Fibroblast of gingiva (primary cell): Measurements from ENCODE around the gene ENTPD2.
A peak's percentile ranks its signal among the peaks of the same experiment; 100 is the strongest.

Experiments used
- DNase-seq: peaks from one replicate; pipeline ENCODE4 v3.0.0-alpha.2; 2011; ENCODE audit warnings: low read depth

Gene ENTPD2

DNA sequence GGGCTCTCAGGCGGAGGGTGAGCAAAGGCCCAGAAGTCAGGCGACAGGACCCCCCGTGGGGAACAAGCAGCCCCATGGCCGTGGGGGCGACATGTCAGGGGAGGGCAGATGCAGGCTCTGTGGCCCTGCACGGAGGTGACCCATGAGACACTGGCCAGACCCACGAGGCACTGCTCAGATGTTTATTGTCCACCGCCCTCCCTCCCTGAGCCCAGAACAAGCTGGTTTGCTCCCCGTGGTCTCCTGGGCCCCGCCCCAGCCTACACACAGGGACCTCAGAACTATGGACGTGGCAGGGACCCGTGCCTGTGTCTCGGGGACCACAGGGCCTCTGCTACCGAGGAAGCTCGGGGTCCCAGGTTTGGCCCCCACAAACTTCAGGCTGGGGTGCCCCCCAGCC lies 23.9 kb downstream of the ENTPD2 start:
- no peak for DNase-seq

DNA sequence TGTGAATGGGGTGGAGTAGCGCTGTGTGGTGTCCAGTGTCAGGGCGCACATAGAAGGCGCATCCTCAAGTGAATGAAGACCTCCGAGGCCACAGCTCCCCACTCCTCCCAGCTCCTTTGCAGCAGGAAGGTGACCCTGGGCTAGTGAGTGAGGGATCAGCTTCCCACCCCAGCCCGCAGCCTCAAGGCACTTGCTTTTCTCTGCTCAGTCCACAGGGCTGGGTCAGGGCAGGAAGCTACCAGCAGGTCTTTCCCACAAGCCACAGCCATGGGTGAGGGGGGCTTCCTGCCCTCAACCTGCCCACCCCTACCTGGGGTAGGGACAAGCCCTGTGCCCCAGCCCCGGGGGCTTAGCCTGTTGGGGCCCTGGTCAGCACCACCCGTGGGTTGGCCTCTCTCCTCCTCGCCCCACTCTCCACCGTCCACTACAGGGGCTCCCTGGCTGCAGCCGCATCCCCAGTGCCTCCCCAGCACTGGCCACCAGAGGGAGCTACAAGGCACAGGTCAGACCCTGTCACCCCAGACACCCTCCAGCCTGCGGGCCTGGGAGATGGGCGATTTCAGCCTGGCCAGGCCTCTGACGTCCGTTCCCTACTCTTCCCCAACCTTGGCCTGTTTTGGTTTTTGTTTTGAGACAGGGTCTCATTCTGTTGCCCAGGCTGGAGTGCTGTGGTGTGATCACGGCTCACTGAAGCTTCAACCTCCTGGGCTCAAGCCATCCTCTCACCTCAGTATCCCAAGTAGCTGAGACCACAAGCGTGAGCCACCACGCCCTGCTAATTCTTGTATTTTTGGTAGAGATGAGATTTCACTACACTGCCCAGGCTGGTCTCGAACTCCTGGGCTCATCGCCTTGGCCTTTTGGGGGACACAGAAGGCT lies 24.6 kb downstream of the ENTPD2 start:
- DNase-seq, result peak; percentile 30

DNA sequence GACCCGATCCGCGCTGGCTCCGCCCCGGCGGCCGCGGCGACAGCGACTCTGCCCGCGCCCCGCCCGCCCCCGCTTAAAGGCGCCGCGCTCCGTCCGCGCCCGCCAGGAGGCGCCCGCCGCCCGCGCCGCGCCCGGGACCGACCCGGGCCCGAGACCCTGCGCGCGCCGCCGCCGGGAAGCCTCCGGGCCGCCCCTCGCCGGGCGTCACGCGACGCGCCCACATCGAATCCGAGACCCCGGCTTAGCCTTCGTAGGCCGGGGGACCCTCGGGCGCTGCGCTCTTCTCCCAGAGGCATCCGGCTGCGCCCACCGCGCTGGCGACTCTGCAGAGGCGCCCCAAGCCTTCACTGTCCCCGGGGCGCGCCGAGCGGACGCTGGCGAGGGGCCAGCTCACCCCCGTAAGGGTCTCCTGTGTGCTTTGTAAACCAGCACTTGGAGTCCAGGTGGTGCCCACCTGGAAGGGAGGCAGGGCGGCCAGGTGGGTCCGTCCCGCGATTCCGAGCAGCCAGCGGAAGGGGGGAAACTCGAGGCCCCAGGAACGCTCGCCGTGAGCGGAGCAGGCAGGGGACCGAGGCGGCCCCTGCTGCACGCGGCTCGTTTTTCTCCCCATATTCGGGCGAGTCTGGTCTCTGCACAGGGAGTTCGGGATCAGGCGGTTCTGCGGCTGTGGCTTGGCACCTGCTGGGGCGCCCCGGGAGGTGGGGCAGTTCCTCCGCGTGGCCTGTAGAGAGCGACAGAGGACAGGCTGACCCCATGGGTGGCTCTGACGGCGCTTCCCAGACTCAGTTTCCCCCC lies 25.4 kb downstream of the ENTPD2 start:
- DNase-seq, result peak; percentile 21

DNA sequence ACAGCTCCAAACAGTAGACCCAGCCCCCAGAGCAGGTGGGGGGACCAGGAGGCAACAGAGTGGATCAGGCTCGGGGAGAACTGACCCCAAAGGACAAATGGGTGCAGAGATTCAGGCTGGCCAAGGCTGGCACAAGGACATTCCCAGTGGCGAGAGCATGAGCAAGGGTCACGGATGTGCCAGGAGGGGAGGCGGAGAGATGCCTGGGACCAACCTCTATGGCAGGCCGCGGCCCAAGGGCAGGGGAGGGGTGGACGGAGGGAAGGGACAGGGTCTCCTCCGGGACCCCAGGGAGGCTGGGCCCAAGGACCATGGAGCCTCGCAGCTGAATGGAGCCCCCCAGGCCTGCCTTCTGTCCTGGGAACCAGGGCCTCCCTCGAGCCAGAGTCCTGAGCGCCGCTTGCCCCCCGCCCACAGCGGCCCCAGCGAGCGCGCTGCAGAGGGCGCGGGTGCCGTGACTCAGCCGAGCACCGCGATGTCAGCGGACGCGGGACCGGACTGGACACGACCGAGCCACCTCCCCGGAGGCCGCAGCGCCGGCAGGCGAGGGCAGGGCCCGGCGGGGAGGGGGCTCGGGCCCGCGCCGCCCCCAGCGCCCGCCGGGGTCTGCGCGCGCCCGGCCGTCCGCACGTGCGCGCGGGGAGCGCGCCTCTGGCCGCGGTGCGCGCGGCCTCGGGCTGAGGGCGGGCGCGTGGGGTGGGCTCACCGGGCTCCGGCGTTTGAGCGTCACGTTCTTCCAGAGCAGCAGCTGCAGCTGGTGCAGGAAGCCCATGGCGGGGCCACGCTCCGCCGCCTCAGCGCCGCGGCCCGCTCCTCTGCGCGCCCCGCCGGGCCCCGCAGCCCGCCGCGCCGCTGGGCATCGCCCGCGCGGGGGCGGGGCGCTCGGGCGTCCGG lies 26.2 kb downstream of the ENTPD2 start, which contains the start of gene ABCA2:
TSS of gene ABCA2 (minus strand) at position 869 of the 894 bp plus-strand sequence. CDS start at position 772, 97 bp downstream.
- no peak for DNase-seq

DNA sequence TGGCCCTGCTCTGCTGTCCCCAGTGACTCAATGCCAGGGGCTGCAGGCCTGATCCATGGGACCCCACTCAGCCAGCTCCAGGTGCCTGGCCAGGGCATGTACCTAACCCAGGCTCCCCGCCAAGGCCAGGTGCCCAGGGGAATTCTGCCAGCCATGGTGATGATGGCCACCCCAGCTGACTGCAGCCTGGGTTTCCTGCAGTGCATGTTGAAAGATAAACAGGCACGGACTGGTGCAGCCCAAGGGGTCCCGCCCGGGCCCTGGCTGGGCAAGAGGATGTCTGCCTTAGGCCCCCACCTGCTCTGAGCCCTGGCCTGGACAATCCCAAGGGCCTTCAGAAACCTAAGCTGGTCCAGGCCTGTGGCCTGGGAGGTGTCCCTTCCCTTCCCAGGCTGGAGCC lies 27.0 kb downstream of the ENTPD2 start:
- DNase-seq, result no peak

DNA sequence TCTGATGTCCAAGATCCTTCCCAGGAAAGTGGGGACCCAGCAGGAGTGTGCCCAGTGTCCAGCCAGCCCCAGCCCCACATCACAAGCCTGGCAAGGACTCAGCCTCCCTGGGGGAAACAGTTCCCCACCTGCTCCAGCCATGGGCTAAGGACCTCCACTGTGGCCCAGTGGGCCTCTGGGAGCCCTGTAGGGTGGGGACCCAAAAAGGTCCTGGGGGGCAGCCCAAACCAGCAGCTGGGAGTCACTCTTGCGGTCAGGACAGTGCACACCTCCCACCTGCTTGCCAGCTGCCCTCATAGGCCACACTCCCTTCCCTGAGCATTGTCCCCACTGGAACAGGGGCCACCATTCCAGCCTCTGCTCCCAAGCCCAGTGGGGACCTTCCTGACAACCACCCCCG lies 27.5 kb downstream of the ENTPD2 start:
- DNase-seq, result no peak

DNA sequence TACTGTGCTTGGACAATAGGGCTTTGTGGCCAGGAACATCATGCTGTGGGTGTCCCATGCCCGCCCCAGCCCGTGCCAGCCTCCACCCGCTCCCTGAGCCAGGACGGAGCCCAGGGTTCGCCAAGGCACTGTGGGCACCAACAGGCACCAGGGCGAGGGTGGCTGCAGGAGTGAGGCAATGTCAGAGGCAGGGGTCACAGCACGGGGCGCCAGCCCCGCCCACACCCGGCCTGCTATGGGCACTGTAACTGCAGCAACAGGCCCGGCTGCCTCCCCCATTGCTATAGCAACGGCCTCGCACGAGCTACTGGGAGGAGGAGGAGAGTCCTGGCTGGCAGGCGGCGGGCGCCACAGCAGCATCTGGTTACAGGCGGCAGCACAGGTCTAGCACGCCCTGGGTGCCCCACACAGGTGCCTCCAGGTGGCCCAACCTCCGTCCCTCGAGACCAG lies 28.3 kb downstream of the ENTPD2 start:
- DNase-seq, result peak; percentile 29

DNA sequence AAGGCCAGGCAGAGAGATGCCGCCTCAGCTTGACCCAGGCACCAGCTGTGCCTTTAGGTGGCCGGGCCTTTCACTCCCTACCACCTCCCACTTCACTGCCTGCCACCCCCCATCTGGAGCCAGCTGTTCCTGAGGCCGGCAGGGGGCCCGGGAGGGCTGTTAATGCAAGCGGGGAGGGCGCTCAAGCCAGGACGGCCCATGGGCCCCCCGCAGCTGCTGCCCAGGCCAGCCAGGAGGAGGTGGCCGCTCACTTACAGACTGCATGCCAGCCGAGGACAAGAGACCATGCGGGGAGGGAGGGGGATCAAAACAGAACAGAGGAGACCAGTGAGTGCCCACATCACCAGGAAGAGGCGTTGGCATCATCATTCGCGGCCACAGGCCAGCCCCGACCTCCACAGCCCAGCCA lies 30.3 kb downstream of the ENTPD2 start:
- DNase-seq, result no peak

DNA sequence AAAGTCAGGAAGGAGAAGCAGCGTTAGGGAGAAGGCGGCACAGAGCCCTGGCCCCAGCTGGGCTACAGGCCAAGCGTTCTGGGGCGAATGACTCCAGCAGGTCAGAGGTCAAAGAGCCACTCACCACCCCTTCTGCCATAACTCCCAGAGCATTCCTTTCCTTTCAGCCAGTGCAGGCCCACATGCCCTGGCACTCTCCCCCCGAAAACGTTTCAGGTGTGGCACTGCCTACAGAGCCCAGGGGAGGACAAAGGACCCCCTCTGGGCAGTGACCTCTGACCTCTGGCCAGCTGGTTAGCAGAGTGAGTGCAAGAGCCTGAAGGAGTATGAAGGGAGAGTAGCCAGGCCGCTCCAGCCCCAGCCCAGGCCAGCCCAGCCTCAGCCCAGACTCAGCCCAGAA lies 30.7 kb downstream of the ENTPD2 start:
- DNase-seq, result no peak

DNA sequence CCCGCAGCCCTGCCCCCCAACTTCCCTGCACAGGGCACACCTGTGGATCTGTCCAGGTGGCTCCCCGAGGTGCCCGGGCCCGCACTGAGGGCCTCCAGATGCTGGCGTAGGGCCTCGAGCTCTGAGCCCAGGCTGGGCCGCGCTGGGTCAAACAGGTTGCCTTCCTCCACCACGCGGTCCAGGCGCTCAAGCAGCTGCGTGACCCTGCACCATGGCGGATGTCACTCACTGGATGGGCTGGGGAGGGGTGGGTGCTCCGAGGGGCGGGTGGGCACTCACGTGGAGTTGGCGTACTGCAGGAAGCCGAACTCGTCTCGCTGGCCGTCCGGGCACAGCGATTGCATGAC lies 31.2 kb downstream of the ENTPD2 start:
- DNase-seq, result no peak

DNA sequence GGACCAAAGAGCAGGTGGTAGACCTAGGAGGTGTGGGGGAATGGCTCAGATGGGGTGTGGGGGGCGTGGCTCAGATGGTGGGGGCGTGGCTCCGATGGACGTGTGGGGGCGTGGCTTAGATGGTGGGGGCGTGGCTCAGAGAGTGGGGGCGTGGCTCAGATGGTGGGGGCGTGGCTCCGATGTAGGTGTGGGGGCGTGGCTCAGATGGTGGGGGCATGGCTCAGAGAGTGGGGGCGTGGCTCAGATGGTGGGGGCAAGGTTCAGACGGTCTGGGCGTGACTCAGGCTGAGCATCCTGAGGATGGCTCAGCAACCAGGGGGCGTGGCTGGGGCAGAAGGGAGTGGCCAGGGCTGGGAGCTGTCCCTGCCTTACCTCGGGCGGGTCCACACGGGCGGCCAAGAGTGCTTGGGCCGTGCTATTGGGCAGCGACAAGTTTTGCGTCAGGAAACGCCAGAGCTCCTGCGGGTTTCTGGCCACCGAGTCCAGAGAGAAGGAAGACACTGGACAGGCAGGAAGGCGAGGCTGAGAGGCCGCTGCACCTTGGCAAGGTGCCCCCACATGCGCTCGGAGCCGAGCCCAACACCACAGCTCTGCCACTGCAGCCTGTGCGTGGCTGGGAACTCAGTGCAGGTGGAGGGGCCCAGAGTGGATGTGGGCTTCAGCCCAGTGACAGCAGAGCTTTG lies 31.7 kb downstream of the ENTPD2 start:
- DNase-seq, result no peak

DNA sequence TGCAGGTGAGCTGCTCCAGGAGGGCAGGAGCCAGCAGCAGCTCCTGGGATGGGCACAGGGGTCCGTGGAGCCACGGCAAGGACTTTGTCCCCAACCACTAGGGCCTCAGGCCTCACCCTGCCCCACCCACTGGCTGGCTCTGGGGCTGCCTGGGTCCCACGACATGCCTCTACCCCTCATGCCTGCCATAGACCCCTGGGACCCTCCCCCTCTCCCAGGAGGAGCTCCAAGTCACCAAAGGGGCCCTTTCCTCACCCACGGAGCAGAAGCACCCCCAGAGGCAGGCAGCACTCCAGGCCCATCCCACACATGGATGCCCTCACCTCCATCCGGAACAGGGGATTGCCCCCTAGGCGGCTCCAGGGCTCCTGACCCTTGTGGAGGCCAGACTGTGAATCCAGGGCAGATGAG lies 32.3 kb downstream of the ENTPD2 start:
- no peak for DNase-seq

DNA sequence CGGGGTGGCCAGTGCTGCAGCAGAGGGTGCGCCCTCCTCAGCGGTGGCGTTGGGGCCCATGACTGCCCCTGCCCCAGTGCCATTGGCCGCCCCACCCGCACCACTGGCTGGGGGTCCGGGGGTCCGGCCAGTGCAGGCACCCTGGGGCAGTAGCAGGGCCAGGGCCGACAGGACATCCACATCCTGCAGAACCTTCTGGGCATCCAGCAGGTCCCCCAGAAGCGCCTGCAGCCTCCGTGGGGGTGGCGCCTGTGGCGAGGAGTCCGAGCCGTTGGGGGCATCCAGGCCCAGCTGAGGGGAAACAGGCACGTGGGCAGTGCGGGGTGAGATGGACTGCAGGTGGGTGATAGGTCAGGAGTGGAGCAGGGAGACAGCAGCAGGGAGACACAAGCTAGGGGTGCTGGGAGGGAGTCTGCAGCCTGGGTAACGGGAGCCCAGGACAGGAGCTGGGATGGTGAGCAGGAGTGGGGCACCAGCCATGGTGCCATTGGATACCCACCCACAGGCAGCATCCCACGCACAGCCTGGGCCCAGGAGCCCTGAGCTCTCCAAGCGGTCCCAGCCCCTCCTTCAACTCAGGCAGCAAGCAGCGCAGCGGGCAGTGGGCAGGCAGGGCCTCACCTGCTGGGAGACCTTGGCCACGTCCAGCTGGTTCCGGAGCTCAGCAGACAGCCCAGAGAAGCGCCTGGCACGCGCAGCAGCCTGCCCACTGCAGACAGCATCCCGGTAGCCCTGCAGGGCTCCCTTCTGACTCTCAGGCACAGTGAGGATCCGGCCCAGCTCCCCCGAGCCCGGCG lies 32.9 kb downstream of the ENTPD2 start:
- no peak for DNase-seq

DNA sequence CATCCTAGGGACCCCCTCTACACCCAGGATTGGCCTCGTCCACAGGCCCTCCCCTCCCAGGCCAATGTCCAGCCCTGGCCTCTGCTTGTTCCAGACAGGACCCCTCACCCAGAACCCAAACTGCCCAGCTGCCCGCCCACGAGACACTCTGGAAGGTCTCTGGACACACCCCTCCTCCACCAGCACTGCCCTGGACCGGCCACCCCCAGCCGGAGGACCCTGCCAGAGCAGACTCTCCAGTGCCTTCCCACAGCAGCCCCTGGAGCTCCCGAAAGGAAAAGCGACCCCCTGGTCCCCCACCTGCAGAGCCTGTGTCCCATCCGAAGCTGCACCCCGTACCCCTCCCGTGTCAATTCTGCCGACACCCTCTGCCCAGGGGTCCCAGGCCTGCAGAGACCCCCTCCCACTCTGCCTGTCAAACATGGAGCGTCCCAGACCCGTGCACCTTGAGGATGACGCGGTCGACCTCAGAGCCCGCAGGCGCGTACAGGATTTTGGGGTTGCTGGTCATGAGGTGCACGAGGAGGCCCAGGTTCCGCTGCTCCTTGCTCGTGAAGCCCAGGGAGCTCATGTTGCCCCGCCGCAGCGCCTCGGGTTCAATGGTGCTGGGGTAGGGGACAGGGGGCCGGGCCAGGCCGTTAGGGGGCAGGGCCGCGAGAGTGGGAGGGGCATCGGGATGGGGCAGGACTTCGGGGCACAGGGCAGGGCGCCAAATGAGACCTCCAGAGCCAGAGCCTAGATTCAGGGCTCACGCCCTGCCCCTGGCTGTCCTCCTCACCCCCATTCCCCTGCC lies 33.8 kb downstream of the ENTPD2 start:
- DNase-seq, result no peak

DNA sequence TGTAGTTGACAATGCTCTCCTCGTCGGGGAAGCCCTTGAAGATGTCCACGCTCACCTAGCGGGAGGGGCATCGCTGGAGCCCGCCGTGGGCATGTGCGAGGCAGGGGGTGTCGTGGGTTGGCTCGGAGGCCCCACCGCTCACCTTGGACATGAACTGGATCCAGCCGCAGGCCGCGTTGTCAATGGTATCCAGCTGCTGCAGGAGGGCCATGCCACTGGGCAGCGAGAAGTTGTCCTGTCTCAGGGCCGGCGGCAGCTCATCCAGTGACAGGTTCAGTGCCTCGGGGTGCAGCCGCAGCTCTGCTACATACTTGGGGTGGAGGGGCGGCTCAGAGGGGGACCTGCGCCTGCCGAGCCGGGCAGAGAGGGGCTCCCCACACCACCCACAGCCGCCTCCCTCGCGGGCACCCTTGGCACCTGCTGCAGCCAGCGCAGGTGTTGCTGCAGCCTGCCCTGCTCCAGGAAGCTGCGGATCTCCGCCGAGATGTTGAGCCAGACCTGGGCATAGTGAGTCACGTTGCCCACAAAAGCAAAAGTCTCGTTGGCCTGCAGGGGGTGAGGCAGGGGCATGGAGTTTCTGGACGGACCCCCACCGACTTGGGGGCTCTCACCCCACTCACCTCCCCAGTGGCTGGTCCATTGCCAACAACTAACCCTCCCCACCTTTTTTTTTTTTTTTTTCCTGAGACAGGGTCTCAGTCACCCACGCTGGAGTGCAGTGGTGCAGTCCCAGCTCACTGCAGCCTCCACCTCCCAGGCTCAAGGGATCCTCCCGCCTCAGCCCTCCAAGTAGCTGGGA lies 34.9 kb downstream of the ENTPD2 start:
- no peak for DNase-seq

DNA sequence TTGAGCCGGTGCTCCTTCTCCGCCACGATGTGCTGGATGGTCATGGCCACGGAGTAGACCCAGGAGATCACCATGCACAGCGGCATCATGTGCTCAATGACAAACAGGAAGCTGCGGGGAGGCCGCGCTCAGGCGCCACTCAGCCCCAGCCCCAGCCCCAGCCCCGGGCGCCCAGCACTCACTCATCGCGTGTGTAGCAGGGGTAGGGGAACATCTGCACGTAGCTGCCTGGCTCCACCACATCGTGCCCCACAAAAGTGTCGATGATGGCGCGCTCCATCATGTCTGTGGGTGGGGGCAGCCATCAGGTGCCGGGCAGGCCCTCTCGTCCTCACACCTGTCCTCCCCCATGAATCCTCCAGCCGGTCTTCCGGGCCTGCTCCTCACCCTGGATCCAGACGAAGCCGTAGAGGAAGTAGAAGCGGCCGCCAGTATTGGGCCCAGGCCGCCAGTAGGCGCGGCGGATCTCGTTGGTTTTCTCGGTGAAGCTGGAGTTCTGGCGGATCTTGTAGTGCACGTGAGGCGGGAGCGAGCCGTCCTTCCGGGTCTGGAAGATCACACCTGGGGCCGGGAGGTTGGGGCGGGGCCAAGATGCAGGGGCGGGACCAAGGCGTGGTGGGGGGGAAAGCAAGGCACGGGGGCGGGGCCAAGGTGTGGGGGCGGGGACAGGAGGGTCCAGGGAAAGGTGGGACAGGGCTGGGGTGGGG lies 35.9 kb downstream of the ENTPD2 start:
- DNase-seq, result no peak

DNA sequence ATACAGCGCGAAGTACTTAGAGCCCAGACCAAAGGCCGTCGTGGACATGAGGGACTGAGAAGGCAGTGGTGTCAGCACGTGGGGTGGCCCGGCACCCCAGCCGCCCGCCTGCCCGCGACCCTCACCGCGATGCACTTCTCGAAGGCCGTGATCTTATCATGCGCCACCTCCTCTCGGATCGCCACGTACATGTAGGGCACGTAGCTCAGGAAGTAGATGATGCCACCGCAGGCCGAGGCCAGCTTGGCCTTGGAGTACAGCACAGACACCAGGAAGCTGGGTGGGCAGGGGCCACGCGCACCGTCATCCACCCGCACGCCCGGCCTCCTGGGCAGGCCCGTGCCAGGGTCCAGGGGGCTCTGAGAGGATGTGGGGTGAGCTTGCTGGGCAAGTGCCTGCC lies 36.8 kb downstream of the ENTPD2 start:
- no peak for DNase-seq

DNA sequence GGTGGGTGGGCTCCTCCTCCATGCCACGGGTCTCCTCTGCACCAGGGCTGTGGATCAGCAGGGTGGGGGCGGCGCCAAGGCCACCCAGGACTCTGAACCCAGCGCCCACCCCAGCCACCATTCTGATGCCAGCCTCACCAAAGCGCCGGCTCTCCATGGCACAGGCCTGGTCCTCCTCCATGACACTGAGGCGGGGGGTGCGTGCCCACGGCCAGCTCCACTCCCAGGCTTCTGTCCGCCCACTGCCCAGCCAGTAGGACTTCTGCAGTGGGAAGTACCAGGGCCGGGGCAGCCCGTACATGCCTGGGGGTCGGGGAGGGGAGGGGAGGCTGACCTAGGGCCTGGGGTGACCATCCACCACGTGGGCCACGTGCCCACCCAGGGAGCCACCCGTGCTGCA lies 37.4 kb downstream of the ENTPD2 start:
- DNase-seq, result no peak
